Osteocyte (in vitro differentiated cells): Measurements from ENCODE around the gene FUCA1. TPM values are rescaled to one million over a fixed set of nuclear protein-coding genes. Genes with fewer than 3 reads are reported as not detected.

Source experiments
- DNase-seq: peaks from one replicate; pipeline ENCODE4 v3.0.0; 2021; ENCODE audit warnings: mixed read lengths; ENCODE audit not compliant: unreplicated experiment; ENCODE audit errors: extremely low spot score
- H3K27ac Mint-ChIP-seq: one replicate; pipeline ENCODE4 v1.8.0; 2021; ENCODE audit warnings: mild to moderate bottlenecking, mixed read lengths; ENCODE audit not compliant: unreplicated experiment
- H3K27me3 Mint-ChIP-seq: one replicate; pipeline ENCODE4 v1.8.0; 2021; ENCODE audit warnings: mixed read lengths; ENCODE audit not compliant: unreplicated experiment
- H3K36me3 Mint-ChIP-seq: one replicate; pipeline ENCODE4 v1.8.0; 2021; ENCODE audit warnings: mixed read lengths; ENCODE audit not compliant: unreplicated experiment
- H3K4me1 Mint-ChIP-seq: one replicate; pipeline ENCODE4 v1.8.0; 2021; ENCODE audit warnings: mixed read lengths; ENCODE audit not compliant: unreplicated experiment
- H3K4me3 Mint-ChIP-seq: one replicate; pipeline ENCODE4 v1.8.0; 2021; ENCODE audit warnings: mild to moderate bottlenecking, moderate library complexity, mixed read lengths; ENCODE audit not compliant: unreplicated experiment
- H3K9me3 Mint-ChIP-seq: one replicate; pipeline ENCODE4 v1.8.0; 2021; ENCODE audit warnings: mixed read lengths; ENCODE audit not compliant: unreplicated experiment
- total RNA-seq: library from RNA; stranded (reverse); gene quantifications from 2 replicates; pipeline ENCODE4 v1.2.1, GENCODE V29; 2021
- TF ChIP-seq, protein P1 (sequence below): fragments of 200-600 bp; sonication (generic); IDR thresholded peaks from 2 replicates; pipeline ENCODE4 v1.5.0; 2021; ENCODE audit warnings: antibody characterized with exemption, mild to moderate bottlenecking, moderate library complexity

FUCA1 gene
- total RNA-seq, 1 donor from 2014 or later, result 16.4 TPM

DNA sequence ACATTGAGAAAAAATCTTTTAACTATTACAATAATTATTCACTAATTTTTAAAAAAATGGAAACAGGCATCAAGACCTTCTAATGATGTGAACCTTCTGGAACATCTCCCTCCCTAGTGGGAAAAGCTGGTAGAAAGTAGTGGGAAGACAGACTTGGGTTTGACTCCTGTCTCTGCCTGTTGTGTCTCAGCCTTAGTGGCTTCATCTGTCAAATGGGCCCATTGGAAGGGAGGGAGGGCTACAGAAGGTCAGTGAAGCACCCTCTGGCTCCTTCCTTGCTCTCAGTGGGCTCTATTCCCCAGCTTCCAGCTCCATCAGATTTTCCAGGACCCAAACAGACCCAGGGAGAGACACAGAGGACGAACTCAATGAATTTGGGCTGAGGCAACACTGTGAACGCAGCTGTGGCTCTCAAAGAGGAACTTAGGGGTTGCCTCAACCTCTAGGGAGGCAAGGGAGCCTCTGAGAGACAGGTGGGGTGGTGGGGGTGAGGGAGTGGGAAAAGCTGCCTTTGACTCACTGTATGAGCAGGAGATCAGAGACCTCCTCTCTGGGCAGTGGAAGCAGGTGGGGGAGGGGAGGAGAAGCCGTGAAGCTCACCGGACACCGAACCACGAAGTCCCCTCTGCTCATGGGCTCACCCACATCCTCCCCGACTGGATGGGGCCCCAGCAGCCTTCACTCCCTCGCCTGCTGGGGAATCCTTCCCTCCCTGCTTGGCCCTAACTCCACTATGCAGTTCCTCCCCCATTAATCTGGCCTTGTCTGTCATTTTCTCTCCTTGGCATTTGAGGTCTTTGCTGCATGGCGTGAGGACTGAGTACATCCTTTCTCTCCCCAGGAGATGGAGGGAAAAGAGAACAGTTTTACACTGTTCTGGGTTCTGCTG is 40.6 kb upstream of the FUCA1 start:
- H3K27me3 Mint-ChIP-seq, result peaks cover 51% of the 10 kb centered on the region
- no peak for DNase-seq
- H3K36me3 Mint-ChIP-seq, result no peaks in the 10 kb centered on the region
- no peaks in the 10 kb centered on the region for H3K4me1 Mint-ChIP-seq
- H3K9me3 Mint-ChIP-seq, result no peaks in the 10 kb centered on the region
- no peak overlapping the region for H3K27ac Mint-ChIP-seq
- TF ChIP-seq, protein P1, sequence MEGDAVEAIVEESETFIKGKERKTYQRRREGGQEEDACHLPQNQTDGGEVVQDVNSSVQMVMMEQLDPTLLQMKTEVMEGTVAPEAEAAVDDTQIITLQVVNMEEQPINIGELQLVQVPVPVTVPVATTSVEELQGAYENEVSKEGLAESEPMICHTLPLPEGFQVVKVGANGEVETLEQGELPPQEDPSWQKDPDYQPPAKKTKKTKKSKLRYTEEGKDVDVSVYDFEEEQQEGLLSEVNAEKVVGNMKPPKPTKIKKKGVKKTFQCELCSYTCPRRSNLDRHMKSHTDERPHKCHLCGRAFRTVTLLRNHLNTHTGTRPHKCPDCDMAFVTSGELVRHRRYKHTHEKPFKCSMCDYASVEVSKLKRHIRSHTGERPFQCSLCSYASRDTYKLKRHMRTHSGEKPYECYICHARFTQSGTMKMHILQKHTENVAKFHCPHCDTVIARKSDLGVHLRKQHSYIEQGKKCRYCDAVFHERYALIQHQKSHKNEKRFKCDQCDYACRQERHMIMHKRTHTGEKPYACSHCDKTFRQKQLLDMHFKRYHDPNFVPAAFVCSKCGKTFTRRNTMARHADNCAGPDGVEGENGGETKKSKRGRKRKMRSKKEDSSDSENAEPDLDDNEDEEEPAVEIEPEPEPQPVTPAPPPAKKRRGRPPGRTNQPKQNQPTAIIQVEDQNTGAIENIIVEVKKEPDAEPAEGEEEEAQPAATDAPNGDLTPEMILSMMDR, result no peak
- no peak overlapping the region for H3K4me3 Mint-ChIP-seq

DNA sequence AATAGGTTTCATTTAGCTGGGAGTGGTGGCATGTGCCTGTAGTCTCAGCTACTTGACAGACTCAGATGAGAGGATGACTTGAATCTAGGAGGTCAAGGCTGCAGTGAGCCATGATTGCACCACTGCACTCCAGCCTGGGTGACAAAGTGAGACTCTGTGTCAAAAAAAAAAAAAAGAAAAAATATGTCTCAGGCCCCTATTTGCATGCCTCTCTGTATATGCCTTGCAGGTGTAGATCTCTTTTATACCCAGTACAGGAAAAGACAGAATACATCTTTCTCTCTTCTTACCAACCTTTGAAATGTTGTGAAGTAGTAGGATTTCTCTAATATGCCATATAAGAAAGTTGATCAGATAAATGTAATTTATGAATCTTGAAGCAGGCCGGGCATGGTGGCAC is 38.6 kb upstream of the FUCA1 start:
- Mint-ChIP-seq H3K27ac (no peak overlapping the region), H3K4me3 (no peak overlapping the region), H3K27me3 (peaks cover 62% of the 10 kb centered on the region), H3K9me3 (no peaks in the 10 kb centered on the region), H3K4me1 (no peaks in the 10 kb centered on the region), H3K36me3 (no peaks in the 10 kb centered on the region)
- no peak for DNase-seq
- TF ChIP-seq, protein P1, result no peak

DNA sequence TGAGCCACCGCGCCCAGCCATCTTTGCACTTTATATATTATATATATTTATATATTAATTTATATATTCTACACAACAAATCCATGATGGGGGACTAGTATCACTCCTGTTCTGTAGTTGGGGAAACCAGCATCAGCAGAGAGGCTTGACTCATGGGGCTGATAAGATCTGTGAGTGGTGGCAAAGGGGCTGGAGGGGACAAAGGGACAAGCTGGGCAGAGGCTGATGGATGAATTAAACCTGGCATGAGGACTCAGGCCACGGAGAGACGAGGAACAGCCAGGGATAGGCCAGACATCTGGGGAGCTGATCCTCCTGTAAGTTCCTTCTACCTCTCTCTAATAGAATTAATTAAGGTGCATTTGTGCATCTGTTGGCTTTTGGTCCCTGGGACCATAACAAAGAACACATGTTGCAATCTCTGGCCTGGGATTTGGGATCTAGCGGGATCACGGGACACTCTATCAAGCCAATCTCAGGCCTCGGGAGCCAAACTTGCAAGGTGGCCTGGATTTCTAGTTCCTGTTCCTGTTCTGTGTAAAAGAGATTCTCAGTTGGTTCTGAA is 37.5 kb upstream of the FUCA1 start:
- no peaks in the 10 kb centered on the region for H3K36me3 Mint-ChIP-seq
- no peak overlapping the region for H3K4me3 Mint-ChIP-seq
- DNase-seq, result no peak
- no peaks in the 10 kb centered on the region for H3K4me1 Mint-ChIP-seq
- H3K9me3 Mint-ChIP-seq, result no peaks in the 10 kb centered on the region
- TF ChIP-seq, protein P1, result no peak
- H3K27ac Mint-ChIP-seq, result no peak overlapping the region
- peaks cover 63% of the 10 kb centered on the region for H3K27me3 Mint-ChIP-seq

GRCh38 chr1:23904748-23905357 is 36.8 kb upstream of the FUCA1 start:
- TF ChIP-seq, protein P1, result no peak
- H3K27me3 Mint-ChIP-seq, result peaks cover 68% of the 10 kb centered on the region
- H3K9me3 Mint-ChIP-seq, result no peaks in the 10 kb centered on the region
- no peak for DNase-seq
- no peak overlapping the region for H3K4me3 Mint-ChIP-seq
- peaks cover 3% of the 10 kb centered on the region for H3K4me1 Mint-ChIP-seq
- H3K36me3 Mint-ChIP-seq, result no peaks in the 10 kb centered on the region
- no peak overlapping the region for H3K27ac Mint-ChIP-seq

GRCh38 chr1:23903754-23904153 is 35.7 kb upstream of the FUCA1 start:
- Mint-ChIP-seq H3K9me3 (no peaks in the 10 kb centered on the region), H3K27ac (no peak overlapping the region), H3K27me3 (peaks cover 66% of the 10 kb centered on the region), H3K4me1 (peaks cover 3% of the 10 kb centered on the region), H3K36me3 (no peaks in the 10 kb centered on the region), H3K4me3 (no peak overlapping the region)
- no peak for DNase-seq
- TF ChIP-seq, protein P1, result no peak
